HG03521 (cell line): ENCODE data around the gene ATG7.
A peak's percentile ranks its signal among the peaks of the same experiment; 100 is the strongest.

ENCODE experiments used
- ATAC-seq: cut with Tn5 transposase; IDR thresholded peaks from one replicate; pipeline ENCODE4 v1.9.1; 2021; ENCODE audit warnings: mild to moderate bottlenecking, moderate library complexity; ENCODE audit not compliant: unreplicated experiment

Gene ATG7

GRCh38 chr3:11271986-11272904 lies at the start of gene ATG7:
Gene ATG7 (plus strand): TSS chr3:11272397. CDS start chr3:11298696, 26,299 bp downstream.
- peak; percentile 98 for ATAC-seq

GRCh38 chr3:11224010-11224409 lies 48.2 kb upstream of the ATG7 start:
- no peak for ATAC-seq

- no peak for ATAC-seq
Measured at GRCh38 chr3:11224870-11225229, 47.3 kb upstream of the ATG7 start.

DNA sequence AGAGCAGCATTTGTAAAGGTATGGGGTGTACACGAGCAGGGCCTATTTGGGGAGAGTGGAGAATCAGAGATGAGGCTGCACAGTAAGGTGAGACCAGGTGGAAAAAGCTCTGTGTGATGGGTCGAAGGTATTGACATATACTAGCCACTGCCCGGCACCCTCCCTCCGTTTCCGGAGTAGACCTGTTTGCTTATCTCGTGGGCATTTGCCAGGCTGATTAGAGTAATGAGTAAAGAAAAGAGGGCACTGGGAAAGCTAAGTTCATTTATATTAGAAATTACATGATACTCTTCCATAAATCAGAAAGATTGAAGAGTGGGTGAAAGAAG lies 46.2 kb upstream of the ATG7 start:
- no peak for ATAC-seq

DNA sequence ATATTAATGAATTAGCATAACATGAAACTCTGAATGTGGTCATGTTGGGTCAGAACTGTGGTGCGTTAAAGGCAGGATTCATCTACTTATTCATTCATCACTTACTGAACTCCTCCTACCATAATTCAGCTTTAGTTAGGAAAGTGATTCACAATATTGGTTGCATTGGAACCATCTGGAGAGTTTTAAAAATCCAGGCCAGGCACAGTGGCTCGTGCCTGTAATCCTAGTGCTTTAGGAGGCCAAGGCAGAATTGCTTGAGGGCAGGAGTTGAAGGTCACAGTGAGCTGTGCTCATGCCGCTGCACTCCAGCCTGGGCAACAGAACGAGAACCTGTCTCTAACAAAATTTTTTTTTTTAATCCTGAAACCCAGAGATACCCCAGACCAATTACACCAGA lies 44.2 kb upstream of the ATG7 start:
- ATAC-seq, result no peak

DNA sequence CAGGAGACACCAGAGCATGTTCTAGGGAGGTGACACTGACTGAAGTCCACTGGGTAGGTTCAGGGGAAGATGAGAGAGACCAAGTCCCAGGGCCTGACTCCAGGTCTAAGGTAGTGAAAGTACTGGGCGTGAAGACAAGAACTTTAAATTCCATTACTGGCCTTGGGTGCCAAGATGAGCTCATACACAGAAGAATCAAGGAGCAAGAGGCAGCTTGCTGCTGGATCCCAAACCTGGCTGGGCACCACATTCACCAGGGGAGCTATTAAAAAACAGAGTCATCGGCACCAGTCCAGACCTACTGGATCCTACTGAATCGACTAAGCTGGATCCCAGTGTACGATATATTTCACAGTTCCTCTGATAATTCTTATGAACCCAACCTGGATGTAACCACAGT lies 42.1 kb upstream of the ATG7 start:
- ATAC-seq, result no peak

DNA sequence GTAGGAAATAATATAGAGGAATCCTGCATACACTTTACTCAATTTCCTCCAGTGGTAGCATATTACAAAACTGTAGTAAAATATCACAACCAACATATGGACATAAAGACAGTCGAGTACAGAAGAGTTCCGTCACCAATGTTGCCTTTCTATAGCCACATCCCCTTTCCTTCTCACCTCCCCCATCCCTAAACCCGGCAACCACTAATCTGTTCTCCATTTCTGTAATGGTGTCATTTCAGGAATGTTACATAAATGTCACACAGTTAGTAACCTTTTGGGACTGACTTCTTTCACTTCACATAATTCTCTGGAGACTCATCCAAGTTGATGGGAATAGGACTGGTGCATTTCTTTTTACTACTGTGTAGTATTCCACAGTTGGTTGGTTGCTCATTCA lies 41.4 kb upstream of the ATG7 start:
- ATAC-seq, result no peak

GRCh38 chr3:11235385-11235784 lies 36.8 kb upstream of the ATG7 start:
- ATAC-seq, result no peak

DNA sequence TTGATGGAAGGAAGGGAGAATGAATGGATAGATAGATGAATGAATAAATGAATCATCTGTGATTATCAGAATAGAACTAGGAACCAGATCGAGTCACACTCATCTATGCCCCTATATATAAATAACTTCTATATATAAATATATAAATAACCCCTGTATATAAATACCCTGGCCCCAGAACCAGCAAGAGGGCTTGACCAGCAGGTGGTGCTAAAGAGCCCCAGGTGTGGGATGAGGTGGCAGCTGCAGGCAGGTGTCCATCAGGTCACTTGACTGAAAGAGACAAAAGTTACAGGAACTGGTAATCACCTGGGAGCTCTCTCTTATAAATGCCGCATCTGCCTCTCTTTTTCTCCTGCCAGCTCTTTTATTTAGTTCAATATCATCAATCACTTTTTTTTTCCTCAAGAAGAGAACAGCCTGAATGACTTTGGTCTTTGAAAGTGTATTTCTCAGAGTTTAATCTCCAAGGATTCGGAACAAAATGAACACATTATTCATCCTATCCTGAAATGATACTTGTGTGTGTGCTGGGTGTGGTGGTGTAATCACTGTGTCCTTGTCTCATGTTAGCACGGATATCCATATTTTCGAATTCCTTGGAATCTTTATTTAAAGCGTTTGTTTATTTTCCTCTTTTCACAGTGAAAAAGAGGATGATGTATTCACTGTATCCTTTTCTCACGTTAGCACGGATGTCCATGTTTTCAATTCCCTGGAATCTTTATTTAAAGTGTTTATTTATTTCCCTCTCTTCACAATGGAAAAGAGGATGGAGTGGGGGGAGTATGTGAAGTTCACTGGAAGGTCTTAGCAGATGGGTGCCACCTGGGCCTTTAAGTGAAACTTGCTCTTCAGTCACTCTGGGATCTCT lies 35.4 kb upstream of the ATG7 start:
- ATAC-seq, result peak; percentile 51

GRCh38 chr3:11238060-11238459 lies 34.1 kb upstream of the ATG7 start:
- no peak for ATAC-seq

DNA sequence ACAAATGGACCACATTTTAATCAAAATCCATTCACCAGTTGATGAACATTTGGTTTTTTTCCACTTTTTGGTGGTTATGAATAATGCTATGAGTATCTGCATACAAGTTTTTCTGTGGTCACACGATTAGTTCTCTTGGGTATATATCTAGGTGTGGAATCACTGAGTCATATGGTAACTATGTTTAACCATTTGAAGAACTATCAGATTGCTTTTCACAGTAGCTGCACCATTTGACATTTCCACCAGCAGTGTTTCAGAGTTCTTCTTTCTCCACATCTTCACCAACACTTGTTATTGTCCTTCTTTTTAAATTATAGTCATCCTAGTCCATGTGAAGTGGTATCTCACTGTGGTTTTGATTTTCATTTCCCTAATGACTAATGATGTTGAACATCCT lies 33.3 kb upstream of the ATG7 start:
- ATAC-seq, result no peak

- no peak for ATAC-seq
Measured at GRCh38 chr3:11239796-11240195, 32.4 kb upstream of the ATG7 start.

GRCh38 chr3:11240496-11240895 lies 31.7 kb upstream of the ATG7 start:
- no peak for ATAC-seq

DNA sequence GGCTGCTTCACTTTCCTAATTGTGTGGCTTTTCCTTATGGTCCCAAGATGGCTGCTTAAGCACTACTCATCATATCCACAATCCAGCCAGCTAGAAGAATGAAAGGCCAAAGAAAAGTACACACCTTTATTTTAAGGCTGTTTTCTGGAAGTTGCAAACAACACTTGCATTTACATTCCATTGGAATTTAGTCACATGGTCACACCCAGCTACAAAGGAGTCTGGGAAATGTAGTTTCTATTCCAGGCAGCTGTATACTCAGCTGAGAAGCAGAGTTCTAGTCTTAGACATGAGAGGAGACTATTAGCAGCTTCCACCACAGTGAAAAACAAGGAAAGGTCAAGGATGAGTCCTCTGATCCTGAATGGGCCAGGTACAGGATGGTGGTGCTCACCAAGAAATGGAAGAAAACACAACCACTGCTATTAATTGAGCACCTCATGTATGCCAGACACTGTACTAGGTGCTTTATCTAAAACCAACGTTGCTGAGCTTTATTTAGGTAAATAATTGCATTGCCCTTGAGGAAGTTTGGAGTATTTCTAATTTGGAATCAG lies 28.0 kb upstream of the ATG7 start:
- no peak for ATAC-seq

DNA sequence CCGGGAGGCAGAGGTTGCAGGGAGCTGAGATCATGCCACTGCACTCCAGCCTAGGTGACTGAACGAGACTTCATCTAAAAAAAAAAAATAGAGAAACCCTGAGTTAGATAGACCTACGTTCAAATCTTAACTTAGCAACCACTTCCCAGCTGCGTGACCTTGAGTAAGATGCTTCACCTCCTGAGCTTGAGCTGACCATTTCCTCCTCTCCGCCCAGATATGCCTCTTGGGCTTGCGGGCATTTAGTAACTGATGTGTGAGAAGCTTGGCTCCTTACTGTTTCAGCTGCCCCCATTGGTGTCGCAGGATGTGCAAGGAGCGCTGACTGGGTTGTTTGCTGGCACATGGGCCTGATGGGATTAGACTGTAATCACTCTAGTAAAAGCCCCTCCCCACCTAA lies 26.9 kb upstream of the ATG7 start:
- no peak for ATAC-seq

GRCh38 chr3:11245827-11246662 lies 26.2 kb upstream of the ATG7 start:
- ATAC-seq, result no peak

GRCh38 chr3:11246663-11246970 lies 25.6 kb upstream of the ATG7 start:
- ATAC-seq, result no peak

DNA sequence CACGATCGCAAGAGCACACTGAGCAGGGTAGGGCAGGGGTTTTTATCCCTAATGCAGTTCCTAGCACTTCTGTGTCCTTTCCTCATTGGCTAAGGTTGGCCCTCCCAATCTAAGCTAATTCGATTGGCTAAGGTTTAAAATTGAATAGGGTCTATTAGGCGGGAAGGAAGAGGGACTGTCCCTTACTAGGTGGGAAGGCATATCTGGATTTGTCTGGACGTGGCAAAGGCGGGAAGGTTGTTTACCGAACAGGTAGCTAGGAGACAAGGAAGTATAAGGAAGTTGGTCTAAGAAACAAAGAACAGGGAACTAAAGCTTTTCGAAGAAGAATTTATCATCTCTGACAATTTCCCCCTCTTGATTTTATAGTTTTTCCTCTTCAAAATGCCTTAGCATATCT lies 24.8 kb upstream of the ATG7 start:
- no peak for ATAC-seq

- ATAC-seq, result no peak
Measured at GRCh38 chr3:11248596-11248995, 23.6 kb upstream of the ATG7 start.

DNA sequence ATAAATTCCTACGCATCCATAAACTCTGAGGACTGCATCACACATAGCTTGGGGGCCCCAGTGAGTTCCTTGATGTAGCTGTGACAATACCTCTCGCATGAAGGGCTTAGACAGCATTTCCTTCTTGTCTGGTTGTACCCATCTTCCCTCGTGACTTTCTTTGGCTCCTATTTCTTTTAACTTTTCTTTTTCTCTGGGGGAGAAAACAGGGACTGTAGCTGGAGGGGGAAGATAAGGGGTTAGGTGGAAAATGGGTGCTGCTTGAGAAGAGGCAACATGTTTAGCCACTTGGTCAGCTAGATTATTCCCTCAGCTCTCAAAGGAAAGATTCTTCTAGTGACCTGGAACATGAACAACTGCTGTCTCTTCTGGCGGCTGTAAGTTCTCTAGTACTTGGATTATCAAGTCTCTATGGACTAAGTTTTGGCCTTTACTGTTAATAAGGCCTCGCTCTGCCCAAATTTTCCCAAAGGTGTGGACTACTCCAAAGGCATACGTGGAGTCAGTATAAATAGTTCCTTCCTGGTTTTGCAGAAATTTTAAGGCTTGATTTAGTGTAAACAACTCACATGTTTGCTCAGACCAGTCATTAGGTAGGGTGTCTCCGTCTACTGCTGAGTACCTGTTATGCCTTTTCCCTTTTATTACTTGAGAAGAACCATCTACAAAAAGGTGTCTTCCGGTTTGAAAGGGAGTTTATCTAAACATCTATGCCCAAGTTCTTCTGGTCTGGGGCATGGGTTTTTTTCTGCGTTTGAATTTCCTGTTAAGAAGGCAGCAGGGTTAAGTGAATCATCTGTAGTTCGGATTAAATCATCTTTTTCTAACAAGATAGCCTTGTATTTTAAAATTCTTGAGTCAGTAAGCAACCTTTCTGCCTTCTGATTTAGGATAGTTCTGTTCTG lies 21.0 kb upstream of the ATG7 start:
- ATAC-seq, result no peak
